Activated CD4-positive, alpha-beta memory T cell treated with anti-CD3 and anti-CD28 coated beads for 36 hours (primary cell): ENCODE results near the gene IFI16. TPM values are rescaled to one million over a fixed set of nuclear protein-coding genes. Genes with fewer than 3 reads are reported as not detected.
A peak's percentile ranks its signal among the peaks of the same experiment; 100 is the strongest.
"Not testable (repeated sequence)": the region's sequence is repeated elsewhere in the genome, so short reads cannot be mapped to it uniquely, and the experiment has no call there.

ENCODE experiments used
- CTCF ChIA-PET: fragments of 350-600 bp; sonication (Branson Sonifier 250); formaldehyde crosslinking; loops from one replicate; lab custom pipeline; 2021; ENCODE audit warnings: antibody characterized with exemption, inconsistent platforms; lab: Charles Lee
- POLR2A ChIA-PET: fragments of 350-600 bp; sonication (Branson Sonifier 250); formaldehyde crosslinking; loops from one replicate; lab custom pipeline; 2021; ENCODE audit warnings: antibody characterized with exemption; lab: Charles Lee
- DNase-seq: peaks from one replicate; pipeline ENCODE4 v3.0.0-alpha.2; 2020
- H3K27ac Mint-ChIP-seq: one replicate; pipeline ENCODE4 v1.8.0; 2021; ENCODE audit warnings: mixed read lengths
- H3K27me3 Mint-ChIP-seq: one replicate; pipeline ENCODE4 v1.8.0; 2021; ENCODE audit warnings: mixed read lengths
- H3K36me3 Mint-ChIP-seq: one replicate; pipeline ENCODE4 v1.8.0; 2021; ENCODE audit warnings: mixed read lengths
- H3K4me1 Mint-ChIP-seq: one replicate; pipeline ENCODE4 v1.8.0; 2021; ENCODE audit warnings: low read depth, mixed read lengths
- H3K4me3 Mint-ChIP-seq: one replicate; pipeline ENCODE4 v1.8.0; 2021; ENCODE audit warnings: mild to moderate bottlenecking, mixed read lengths
- H3K9me3 Mint-ChIP-seq: one replicate; pipeline ENCODE4 v1.8.0; 2021; ENCODE audit warnings: mixed read lengths
- intact Hi-C: fragments of 100-400 bp; cut with micrococcal nuclease; formaldehyde crosslinking; loops from one replicate; pipeline ENCODE4 v1.15.1; 2023
- total RNA-seq, 2 experiments: library from RNA; stranded (reverse); gene quantifications; one replicate each; pipeline ENCODE4 v1.2.3, GENCODE V29; 2021

Gene IFI16
- total RNA-seq, 2 experiments from 2014 or later: 215 to 220 TPM

DNA sequence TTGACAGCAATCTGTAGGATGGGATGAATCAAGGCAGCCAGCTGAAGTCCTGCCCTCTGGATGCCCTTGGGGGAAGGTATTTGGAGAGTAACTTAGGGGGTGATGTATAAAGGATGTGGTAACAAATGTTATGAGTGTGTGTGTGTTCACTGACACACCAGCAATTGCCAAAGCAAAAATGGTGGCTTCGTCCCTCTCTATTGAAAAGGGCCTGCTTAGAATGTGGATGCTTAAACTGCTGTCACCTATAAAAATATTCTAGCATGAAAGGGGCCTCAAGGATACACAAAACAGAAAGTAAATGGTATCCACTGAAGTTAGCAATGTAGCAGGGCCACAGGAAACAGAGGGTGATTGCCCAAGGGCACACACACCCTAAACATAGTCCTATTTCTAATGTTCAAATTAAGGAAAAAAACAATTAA is 81.9 kb downstream of the IFI16 start:
- no peaks in the 10 kb centered on the region for H3K9me3 Mint-ChIP-seq
- DNase-seq: peak; percentile 77
- ChIA-PET POLR2A (interaction anchor here (1.0 to 5.7 kb wide), 3 partner anchors 14 to 82 kb away, joined by 3 to 183 read pairs (median 27); partner anchors contain the start of genes AIM2 and IFI16), CTCF (interaction anchor here (1.0 to 6.4 kb wide), 5 partner anchors 13 to 41 kb away, joined by 3 to 119 read pairs (median 4); partner anchors contain the start of gene AIM2)
- intact Hi-C loops: loop anchor here (1.0 kb wide), 2 partner anchors 122 to 158 kb away; no protein-coding TSS in a partner anchor
- H3K36me3 Mint-ChIP-seq: no peaks in the 10 kb centered on the region
- peak overlapping the region; percentile 0 for H3K4me3 Mint-ChIP-seq
- H3K27ac Mint-ChIP-seq: peak overlapping the region; percentile 90
- peaks cover 53% of the 10 kb centered on the region for H3K4me1 Mint-ChIP-seq
- peaks cover 4% of the 10 kb centered on the region for H3K27me3 Mint-ChIP-seq

DNA sequence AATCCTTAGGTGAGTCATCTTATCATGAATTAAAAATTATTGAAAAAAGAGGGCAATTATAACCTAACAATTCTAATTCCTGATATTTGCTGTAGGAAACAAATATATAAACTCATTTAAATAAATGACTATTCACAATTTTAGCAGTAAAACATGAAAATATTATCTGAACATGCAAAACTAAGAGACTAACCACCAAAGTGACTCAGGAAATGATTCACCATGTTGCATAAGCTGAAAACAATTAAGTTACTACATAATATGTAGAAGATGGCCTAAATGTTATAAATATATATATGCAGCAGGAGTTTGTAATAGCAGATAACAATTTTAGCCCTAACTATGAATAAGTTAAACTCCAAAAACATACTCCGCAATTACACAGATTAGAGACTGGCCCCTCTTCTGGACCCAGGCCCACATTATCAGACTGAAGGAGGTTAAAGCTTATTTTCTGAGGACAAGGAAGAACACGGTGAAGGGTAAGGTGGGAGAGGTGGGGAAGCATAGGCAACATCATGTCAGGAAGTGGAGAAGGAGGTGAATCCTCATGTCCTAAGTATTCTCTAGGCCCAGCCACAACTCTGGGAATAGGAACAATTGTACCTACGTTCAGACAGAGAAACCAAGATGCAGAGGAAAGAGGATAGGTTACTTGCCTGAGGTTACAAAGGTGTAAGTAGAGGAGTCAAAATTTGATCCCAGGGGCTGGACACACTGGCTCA is 82.5 kb downstream of the IFI16 start:
- Mint-ChIP-seq H3K27me3 (peaks cover 5% of the 10 kb centered on the region), H3K4me3 (no peak overlapping the region), H3K36me3 (no peaks in the 10 kb centered on the region), H3K27ac (peak overlapping the region; percentile 90), H3K9me3 (no peaks in the 10 kb centered on the region), H3K4me1 (peaks cover 50% of the 10 kb centered on the region)
- ChIA-PET POLR2A (interaction anchor here (4.9 to 5.7 kb wide), 2 partner anchors 15 to 82 kb away, joined by 27 to 183 read pairs; partner anchors contain the start of genes AIM2 and IFI16), CTCF (interaction anchor here (1.0 to 6.4 kb wide), 2 partner anchors 15 to 20 kb away, joined by 3 to 119 read pairs; partner anchors contain the start of gene AIM2)
- intact Hi-C loops: no loop called here
- DNase-seq: no peak

DNA sequence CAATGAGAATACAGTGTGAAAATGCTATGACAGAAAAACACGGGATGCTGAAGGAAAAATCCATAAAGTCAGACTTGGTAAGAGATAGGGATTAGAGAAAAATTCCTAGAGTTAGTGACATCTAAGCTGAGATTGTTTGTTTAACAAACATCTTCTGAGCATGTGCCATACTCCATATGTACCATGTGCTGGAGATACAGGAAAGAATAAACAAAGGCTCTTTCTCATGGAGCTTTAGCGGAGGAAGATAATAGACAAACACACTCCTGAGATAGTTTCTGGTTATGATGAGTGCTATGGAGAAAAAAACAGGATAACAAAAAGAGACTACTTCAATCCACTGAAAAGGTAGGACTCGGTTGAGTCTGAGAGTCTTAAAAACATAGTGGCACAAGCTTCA is 88.9 kb downstream of the IFI16 start:
- no peaks in the 10 kb centered on the region for H3K36me3 Mint-ChIP-seq
- H3K4me1 Mint-ChIP-seq: no peaks in the 10 kb centered on the region
- CTCF ChIA-PET: interaction anchor here (1.4 to 2.3 kb wide), 3 partner anchors 10 to 34 kb away, joined by 3 to 8 read pairs (median 3); no protein-coding TSS in a partner anchor
- H3K4me3 Mint-ChIP-seq: no peak overlapping the region
- intact Hi-C loops: no loop called here
- H3K9me3 Mint-ChIP-seq: no peaks in the 10 kb centered on the region
- POLR2A ChIA-PET: no interaction called here
- DNase-seq: no peak
- H3K27me3 Mint-ChIP-seq: peaks cover 24% of the 10 kb centered on the region
- no peak overlapping the region for H3K27ac Mint-ChIP-seq

DNA sequence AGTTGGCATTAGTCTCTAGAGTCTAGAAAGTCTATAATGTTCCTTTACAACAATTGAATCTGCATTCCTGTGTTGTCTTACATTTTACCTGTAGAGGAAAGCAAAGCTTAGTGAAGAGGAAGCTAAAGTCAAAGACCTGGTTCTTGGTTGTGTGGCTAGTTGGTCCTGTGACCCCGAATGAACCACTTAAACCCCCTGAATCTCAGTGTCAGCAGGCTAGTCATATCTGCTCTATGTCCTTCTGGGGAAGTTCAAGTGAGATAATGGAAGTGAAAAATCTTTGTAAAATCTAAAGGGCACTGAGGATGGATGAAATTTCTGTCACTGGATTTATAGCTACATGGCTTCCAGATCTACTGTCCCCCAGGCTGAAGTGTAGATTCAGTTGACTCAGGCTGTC is 90.9 kb downstream of the IFI16 start:
- ChIA-PET POLR2A (no interaction called here), CTCF (no interaction called here)
- no peaks in the 10 kb centered on the region for H3K9me3 Mint-ChIP-seq
- H3K4me1 Mint-ChIP-seq: no peaks in the 10 kb centered on the region
- H3K27ac Mint-ChIP-seq: no peak overlapping the region
- H3K36me3 Mint-ChIP-seq: no peaks in the 10 kb centered on the region
- H3K4me3 Mint-ChIP-seq: no peak overlapping the region
- intact Hi-C loops: no loop called here
- no peak for DNase-seq
- H3K27me3 Mint-ChIP-seq: peaks cover 27% of the 10 kb centered on the region

DNA sequence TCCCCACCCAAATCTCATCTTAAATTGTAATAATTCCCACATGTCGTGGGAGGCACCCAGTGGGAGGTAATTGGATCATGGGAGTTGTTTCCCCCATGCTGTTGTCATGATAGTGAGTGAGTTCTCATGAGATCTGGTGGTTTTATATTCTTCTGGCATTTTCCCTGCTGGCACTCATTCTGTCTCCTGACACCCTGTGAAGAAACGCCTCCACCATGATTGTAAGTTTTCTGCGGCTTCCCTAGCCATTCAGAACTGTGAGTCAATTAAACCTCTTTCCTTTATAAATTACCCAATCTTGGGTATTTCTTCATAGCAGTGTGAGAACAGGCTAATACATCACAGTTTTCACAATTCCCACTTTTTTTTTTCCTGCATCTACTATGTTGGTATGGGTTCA is 93.3 kb downstream of the IFI16 start:
- H3K9me3 Mint-ChIP-seq, DNase-seq, H3K4me1 Mint-ChIP-seq, intact Hi-C loops, CTCF ChIA-PET, H3K36me3 Mint-ChIP-seq, POLR2A ChIA-PET, H3K4me3 Mint-ChIP-seq, H3K27ac Mint-ChIP-seq: not testable (repeated sequence)
- peaks cover 26% of the 10 kb centered on the region for H3K27me3 Mint-ChIP-seq

Other genes with a start within 250 kb of the IFI16 start
- not detected for gene OR6N1, start 237.7 kb upstream of the IFI16 start, total RNA-seq
- not detected for gene OR6N2, start 228.7 kb upstream of the IFI16 start, total RNA-seq
- gene MNDA, start 178.6 kb upstream of the IFI16 start, total RNA-seq: not detected
- 10 to 100 TPM; 12.2 to 13.1 TPM for gene PYHIN1, start 78.4 kb upstream of the IFI16 start, total RNA-seq
- 100 to 1,000 TPM; 216 to 224 TPM for gene AIM2, start 66.9 kb downstream of the IFI16 start, total RNA-seq
- gene CADM3, start 161.7 kb downstream of the IFI16 start, total RNA-seq: not detected
- not detected for gene ACKR1, start 195.0 kb downstream of the IFI16 start, total RNA-seq